ENCODE data around the gene SEMA3B.
"Not testable (repeated sequence)": the region's sequence is repeated elsewhere in the genome, so short reads cannot be mapped to it uniquely, and the experiment has no call there.

Gene SEMA3B

GRCh38 chr3:50260027-50260941 is 8.7 kb upstream of the SEMA3B start:
- FAIRE-seq = no peak

DNA sequence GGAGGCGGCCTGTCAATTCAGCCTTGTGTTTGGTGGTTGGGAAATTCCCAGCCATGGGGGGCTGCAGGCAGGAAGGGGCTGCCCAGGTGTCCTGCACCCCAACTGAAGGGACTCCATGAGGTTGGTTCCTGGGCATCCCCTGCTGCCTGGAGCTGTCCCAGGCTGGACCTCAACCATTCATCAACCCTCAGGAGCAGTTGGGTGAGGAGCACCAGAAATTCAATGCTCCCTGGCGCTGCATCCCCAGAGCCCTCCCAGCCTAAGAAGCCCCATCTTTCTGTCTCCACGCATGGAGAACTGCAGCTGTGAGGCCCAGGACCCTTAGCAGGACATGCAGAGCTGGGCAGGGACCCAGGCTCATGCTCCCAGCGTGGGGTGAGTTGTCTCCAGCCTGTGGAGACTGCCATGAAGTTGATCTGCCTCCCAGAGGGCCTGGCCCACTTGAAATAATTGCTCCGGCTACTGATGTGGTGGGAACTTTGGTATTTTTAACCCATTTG is 8.0 kb upstream of the SEMA3B start:
- FAIRE-seq = no peak

GRCh38 chr3:50261505-50261904 is 7.4 kb upstream of the SEMA3B start:
- FAIRE-seq = no peak

- not testable (repeated sequence) for FAIRE-seq
These were observed 6.7 kb upstream of the SEMA3B start for GRCh38 chr3:50262200-50262599.

DNA sequence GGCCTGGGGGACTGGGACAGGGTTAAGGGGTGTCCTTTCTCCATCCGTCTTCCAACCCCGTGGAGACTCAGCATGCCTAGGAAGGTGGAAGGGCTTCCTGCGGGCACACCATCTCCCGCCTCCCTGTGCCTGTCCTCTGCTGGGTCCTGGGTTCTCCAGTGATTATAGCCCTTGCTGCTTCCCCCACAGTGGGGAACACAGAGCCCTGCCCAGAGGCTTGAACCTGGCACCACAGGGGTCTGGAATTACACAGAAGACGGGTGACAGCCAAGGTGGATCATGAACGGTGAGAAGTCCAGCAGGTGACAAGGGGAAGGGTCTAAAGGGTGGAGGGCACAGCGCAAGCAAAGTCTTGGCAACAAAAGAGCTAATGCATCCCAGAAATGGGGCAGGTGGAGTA is 6.2 kb upstream of the SEMA3B start:
- FAIRE-seq = no peak

GRCh38 chr3:50263478-50264382 is 5.2 kb upstream of the SEMA3B start:
- FAIRE-seq = no peak

DNA sequence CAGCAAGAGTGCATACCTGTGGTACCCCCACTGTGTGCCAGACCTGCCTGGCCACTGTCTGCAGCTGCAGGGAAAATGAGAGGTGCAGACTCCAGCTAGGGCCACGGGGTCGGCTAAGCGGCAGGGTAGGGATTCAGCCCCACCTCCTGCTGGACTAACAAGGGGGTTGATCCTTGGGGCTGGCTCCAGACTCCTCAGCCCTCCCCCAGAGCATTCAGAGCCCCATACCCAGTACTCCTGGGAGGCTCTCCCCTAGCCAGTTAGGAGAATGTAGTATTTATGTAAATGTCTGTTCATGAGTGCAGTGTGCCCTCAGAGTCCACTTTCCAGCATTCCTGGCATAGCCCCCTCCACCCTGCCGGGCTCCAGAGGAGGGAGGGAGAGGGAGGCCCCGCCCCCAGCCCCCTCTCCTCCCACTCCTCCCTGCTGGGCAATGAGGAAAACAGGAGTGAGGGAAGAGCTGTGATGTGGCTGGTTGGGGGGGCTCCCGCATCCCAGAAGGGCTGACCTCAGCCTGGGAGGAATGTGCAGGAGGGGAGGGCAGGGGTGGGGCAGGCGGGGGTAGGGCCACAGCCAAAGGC is 4.5 kb upstream of the SEMA3B start:
- FAIRE-seq = no peak

DNA sequence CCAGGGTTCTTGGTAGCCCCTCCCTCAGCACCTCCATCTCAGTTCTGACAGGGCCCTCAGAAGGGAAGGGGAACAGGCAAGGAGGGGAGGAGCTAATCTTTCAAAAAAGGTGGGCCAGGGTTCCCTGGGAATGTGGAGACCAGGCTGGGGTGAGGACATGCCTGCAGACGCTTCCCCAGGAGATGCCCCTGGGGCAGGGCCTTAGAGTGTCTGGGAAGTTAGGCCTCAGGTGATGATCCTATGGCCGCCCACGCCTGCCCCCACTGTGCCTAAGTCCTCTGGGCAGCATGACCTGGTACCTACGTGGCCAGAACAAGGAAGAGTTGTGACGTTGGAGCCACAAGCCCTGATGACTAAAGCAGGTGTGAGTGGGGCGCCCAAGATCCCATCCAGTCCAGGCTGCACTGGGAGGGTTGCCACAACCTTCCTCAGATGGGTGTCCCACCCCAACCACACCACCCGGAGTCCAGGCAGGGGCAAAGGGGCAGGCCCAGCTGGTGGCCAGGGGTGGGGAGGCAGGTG is 3.9 kb upstream of the SEMA3B start:
- FAIRE-seq = no peak

DNA sequence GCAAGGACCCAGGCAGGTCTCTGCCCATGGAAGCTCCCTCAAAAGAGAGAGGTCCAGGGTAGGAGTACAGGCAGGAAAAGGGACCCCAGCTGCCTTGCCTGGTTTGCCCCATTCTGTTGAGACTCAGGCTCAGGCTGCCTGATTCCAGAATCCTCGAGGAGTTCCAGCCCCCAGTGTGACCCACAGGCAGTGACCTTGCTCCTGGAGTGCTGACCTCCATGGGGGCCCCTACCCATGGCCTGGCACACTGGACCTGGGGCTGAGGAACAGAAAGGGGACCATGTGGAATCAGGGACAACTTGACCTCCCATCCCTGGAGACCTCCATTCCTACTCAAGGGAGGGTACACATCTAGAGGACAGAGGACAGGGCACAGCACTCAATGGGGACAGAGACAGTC is 3.4 kb upstream of the SEMA3B start:
- FAIRE-seq = no peak

- no peak for FAIRE-seq
These were observed 2.9 kb upstream of the SEMA3B start for GRCh38 chr3:50266017-50266416.

DNA sequence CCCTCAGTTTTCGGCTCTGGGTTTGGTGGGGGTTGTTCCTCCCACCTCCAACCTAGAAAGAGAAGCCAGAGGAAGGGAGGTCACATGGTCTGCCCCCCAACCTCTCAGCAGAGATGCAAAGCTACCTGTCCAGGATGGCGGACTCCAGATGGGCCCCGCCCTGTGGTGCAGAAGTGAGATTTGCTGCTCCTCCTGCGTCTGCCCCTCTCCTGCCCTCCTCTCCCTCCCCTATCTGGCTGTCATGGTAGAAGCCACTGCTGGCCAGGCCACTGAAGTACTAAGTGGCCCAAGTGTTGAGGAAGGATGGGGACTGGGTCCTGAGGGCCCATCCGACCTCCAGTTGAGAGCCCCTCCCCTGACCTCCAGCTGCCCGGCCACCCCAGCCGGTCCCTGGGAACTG is 2.1 kb upstream of the SEMA3B start:
- no peak for FAIRE-seq

DNA sequence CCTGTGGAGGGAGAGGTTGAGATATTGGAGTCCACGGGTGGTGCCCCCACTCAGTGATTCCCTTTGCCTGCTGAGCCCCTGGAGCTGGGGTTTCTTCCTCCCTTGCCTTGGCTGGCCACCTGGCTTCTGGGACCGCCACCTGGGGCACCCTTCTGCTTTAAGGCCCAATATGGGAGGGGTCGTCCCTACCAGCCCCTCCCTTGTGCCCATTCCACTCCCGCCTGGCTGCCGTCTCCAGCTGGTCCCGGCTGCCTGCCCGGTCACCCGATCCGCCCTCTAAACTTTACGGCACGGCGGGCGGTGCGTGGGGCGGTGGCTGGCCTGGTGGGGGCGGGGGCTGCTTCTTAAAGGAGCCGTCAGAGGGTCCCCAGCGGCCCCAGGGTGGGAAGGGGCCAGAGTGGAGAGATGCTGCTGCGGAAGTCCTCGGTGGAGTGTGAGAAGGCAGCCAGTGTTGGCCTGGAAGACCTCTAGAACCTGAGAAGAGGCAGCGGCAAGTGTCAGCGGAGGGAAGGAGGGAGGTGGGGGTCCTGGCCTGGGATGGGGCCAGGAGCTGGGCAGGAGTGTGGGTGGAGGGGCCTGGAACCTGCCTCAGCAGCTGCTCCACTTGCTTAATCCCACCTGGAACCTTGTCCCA is 1.6 kb upstream of the SEMA3B start:
- FAIRE-seq = no peak

DNA sequence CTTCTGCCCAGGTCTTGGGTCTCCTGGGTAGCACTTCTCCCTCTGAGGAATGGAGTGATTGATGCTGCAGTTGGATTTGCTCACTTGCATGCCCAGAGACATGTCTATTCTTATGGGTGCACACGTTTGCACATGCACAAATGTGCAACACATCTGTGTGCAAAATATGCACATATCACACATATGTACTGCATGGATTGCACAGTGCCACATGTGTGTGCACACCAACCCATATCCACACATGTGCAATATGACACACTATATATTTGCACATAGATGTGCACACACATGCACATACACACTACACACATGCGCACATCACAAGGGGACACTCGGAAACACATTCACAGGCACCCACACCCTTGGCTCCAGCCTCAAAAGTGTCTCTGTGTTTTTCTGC is 671 bp upstream of the SEMA3B start:
- FAIRE-seq = no peak

GRCh38 chr3:50269460-50269859 is 513 bp downstream of the SEMA3B start:
- no peak for FAIRE-seq

- FAIRE-seq = no peak
These were observed 1.0 kb downstream of the SEMA3B start for GRCh38 chr3:50269977-50270413.

GRCh38 chr3:50270422-50271224 is 1.7 kb downstream of the SEMA3B start:
- no peak for FAIRE-seq

- no peak for FAIRE-seq
These were observed 2.5 kb downstream of the SEMA3B start for GRCh38 chr3:50271314-50271936.

- not testable (repeated sequence) for FAIRE-seq
These were observed 3.6 kb downstream of the SEMA3B start for GRCh38 chr3:50272538-50272910.

DNA sequence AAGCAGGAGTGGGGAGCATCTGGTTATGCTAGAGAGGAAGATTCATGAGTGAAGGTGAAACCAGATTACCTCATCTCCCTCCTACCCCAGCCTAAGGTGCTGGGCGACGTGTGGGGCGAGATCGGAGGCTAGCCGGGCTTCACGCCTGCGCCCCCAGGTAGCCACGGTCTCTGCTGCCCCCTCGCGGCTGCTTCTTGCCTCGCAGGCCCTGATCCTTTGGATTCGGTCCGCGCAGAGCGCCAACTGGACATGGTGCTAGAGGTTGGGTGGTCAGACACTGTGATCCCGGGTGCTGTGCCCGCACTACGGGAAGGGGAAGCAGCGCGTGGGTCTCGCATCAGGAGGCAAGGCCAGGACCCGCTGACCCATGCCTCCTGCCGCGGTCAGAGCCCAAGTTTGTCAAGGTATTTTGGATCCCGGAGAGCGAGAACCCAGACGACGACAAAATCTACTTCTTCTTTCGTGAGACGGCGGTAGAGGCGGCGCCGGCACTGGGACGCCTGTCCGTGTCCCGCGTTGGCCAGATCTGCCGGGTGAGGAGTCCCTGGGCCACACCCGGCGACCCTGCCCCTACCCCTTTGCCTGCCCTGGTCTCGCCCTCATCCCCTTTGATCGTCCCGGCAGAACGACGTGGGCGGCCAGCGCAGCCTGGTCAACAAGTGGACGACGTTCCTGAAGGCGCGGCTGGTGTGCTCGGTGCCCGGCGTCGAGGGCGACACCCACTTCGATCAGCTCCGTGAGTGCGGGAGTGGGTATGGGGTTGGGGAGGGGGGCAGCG is 4.2 kb downstream of the SEMA3B start:
- FAIRE-seq = no peak

DNA sequence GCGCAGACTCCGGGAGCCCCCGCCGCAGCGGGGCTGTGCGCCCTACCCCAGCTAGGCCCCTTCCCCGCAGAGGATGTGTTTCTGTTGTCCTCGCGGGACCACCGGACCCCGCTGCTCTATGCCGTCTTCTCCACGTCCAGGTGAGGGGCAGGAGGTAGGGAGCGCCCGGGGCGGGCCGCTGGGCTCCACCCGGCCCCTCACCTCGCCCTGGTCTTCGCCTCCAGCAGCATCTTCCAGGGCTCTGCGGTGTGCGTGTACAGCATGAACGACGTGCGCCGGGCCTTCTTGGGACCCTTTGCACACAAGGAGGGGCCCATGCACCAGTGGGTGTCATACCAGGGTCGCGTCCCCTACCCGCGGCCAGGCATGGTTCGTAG is 4.7 kb downstream of the SEMA3B start:
- no peak for FAIRE-seq

Measured in islet of Langerhans (tissue), 1 donor.